KMS-11 (cell line): ENCODE data around the gene LPO.
A peak's percentile ranks its signal among the peaks of the same experiment; 100 is the strongest.

Experiments
- H2AFZ ChIP-seq: fragments of 200-600 bp; sonication (generic); 2 replicates; pipeline ENCODE4 v1.6.1; 2016; ENCODE audit warnings: antibody characterized with exemption, mixed run types, low read depth
- H3K27ac ChIP-seq: fragments of 200-600 bp; sonication (generic); 2 replicates; pipeline ENCODE4 v1.6.1; 2016; ENCODE audit warnings: mild to moderate bottlenecking, mixed run types
- H3K27me3 ChIP-seq: fragments of 200-600 bp; sonication (generic); 2 replicates; pipeline ENCODE4 v1.6.1; 2017; ENCODE audit warnings: mild to moderate bottlenecking, low read depth, mixed run types, moderate library complexity; ENCODE audit not compliant: insufficient read depth
- H3K36me3 ChIP-seq: fragments of 200-600 bp; sonication (generic); 2 replicates; pipeline ENCODE4 v1.6.1; 2017; ENCODE audit warnings: mild to moderate bottlenecking, mixed run types; ENCODE audit not compliant: insufficient read depth
- H3K4me1 ChIP-seq: fragments of 200-600 bp; sonication (generic); 2 replicates; pipeline ENCODE4 v1.6.1; 2016; ENCODE audit warnings: mild to moderate bottlenecking, low read depth, mixed run types; ENCODE audit not compliant: poor library complexity, severe bottlenecking
- H3K4me2 ChIP-seq: fragments of 200-600 bp; sonication (generic); 2 replicates; pipeline ENCODE4 v1.7.0; 2016; ENCODE audit warnings: mild to moderate bottlenecking, mixed run types
- H3K4me3 ChIP-seq: fragments of 200-600 bp; sonication (generic); IDR thresholded peaks from 2 replicates; pipeline ENCODE4 v1.6.1; 2017; ENCODE audit warnings: low read depth, low read length, mixed read lengths; ENCODE audit not compliant: insufficient read depth
- H3K79me2 ChIP-seq: fragments of 200-600 bp; sonication (generic); 2 replicates; pipeline ENCODE4 v1.6.1; 2016; ENCODE audit warnings: low read depth, mixed run types; ENCODE audit not compliant: insufficient read depth
- H3K9ac ChIP-seq: fragments of 200-600 bp; sonication (generic); 2 replicates; pipeline ENCODE4 v1.6.1; 2016; ENCODE audit warnings: mild to moderate bottlenecking, mixed run types
- H4K20me1 ChIP-seq: fragments of 200-600 bp; sonication (generic); 2 replicates; pipeline ENCODE4 v1.6.1; 2016; ENCODE audit warnings: mild to moderate bottlenecking, mixed run types; ENCODE audit not compliant: insufficient read depth
- CTCF ChIP-seq: fragments of 200-600 bp; sonication (generic); conservative IDR thresholded peaks from 2 replicates; pipeline ENCODE4 v1.6.1; 2017; ENCODE audit warnings: low read depth, mild to moderate bottlenecking, antibody characterized with exemption, low read length, moderate library complexity, mixed read lengths

LPO gene

GRCh38 chr17:58219007-58219788 lies 19.2 kb upstream of the LPO start, which contains the start of gene MKS1:
MKS1 (minus strand) TSS chr17:58219255; CDS start chr17:58219230, 25 bp downstream.
- H3K79me2 ChIP-seq, result no peaks in the 10 kb centered on the region
- H4K20me1 ChIP-seq, result no peaks in the 10 kb centered on the region
- peak within 1 kb of the TSS; percentile 99 for H3K4me2 ChIP-seq
- peak within 1 kb of the TSS; percentile 58 for H3K9ac ChIP-seq
- TF ChIP-seq CTCF, result peak; percentile 54
- no peaks in the 10 kb centered on the region for H3K27me3 ChIP-seq
- no peak within 1 kb of the TSS for H3K4me3 ChIP-seq
- H3K4me1 ChIP-seq, result peaks cover 8% of the 10 kb centered on the region
- H3K27ac ChIP-seq, result peak within 1 kb of the TSS; percentile 55
- H2AFZ ChIP-seq, result peak within 1 kb of the TSS; percentile 99
- H3K36me3 ChIP-seq, result no peaks in the 10 kb centered on the region

- no peak overlapping the region for H3K4me3 ChIP-seq
- no peaks in the 10 kb centered on the region for H3K36me3 ChIP-seq
These were observed 18.6 kb upstream of the LPO start for GRCh38 chr17:58219789-58220183.

GRCh38 chr17:58224315-58224714 lies 14.1 kb upstream of the LPO start:
- Histone ChIP-seq H2AFZ (no peak overlapping the region), H3K4me2 (no peak overlapping the region), H3K27me3 (no peaks in the 10 kb centered on the region), H3K9ac (no peak overlapping the region), H3K4me1 (peaks cover 8% of the 10 kb centered on the region), H3K27ac (no peak overlapping the region), H3K4me3 (no peak overlapping the region), H3K79me2 (no peaks in the 10 kb centered on the region), H4K20me1 (no peaks in the 10 kb centered on the region), H3K36me3 (no peaks in the 10 kb centered on the region)
- TF ChIP-seq CTCF, result no peak

More at GRCh38 chr17:58219789-58220183, 18.6 kb upstream of the LPO start:
- Histone ChIP-seq H2AFZ (peak overlapping the region; percentile 99), H3K27me3 (no peaks in the 10 kb centered on the region), H3K9ac (peak overlapping the region; percentile 58), H4K20me1 (no peaks in the 10 kb centered on the region), H3K79me2 (no peaks in the 10 kb centered on the region), H3K4me2 (peak overlapping the region; percentile 99), H3K27ac (peak overlapping the region; percentile 55), H3K4me1 (peaks cover 8% of the 10 kb centered on the region)
- no peak for TF ChIP-seq CTCF

- no peak overlapping the region for H3K9ac ChIP-seq
- no peaks in the 10 kb centered on the region for H4K20me1 ChIP-seq
- TF ChIP-seq CTCF, result no peak
These were observed 10.7 kb upstream of the LPO start for GRCh38 chr17:58227733-58228132.

More at GRCh38 chr17:58227733-58228132, 10.7 kb upstream of the LPO start:
- Histone ChIP-seq H3K4me3 (no peak overlapping the region), H3K4me2 (no peak overlapping the region), H3K79me2 (no peaks in the 10 kb centered on the region), H3K27me3 (peaks cover 14% of the 10 kb centered on the region; the same call in 1 of the 2 replicates), H3K36me3 (no peaks in the 10 kb centered on the region), H3K4me1 (peaks cover 6% of the 10 kb centered on the region), H3K27ac (no peak overlapping the region), H2AFZ (no peak overlapping the region)
